SK-N-MC (cell line): ENCODE results near the gene NAGK.

Experiments
- EZH2 ChIP-seq: fragments of 200-600 bp; sonication (generic); IDR thresholded peaks from one replicate; pipeline ENCODE4 v1.6.1; 2017; ENCODE audit warnings: antibody characterized with exemption
- POLR2AphosphoS5 ChIP-seq: IDR thresholded peaks from 2 replicates; pipeline ENCODE4 v1.6.1; 2012; ENCODE audit warnings: mild to moderate bottlenecking, low read depth, low read length, borderline replicate concordance

DNA sequence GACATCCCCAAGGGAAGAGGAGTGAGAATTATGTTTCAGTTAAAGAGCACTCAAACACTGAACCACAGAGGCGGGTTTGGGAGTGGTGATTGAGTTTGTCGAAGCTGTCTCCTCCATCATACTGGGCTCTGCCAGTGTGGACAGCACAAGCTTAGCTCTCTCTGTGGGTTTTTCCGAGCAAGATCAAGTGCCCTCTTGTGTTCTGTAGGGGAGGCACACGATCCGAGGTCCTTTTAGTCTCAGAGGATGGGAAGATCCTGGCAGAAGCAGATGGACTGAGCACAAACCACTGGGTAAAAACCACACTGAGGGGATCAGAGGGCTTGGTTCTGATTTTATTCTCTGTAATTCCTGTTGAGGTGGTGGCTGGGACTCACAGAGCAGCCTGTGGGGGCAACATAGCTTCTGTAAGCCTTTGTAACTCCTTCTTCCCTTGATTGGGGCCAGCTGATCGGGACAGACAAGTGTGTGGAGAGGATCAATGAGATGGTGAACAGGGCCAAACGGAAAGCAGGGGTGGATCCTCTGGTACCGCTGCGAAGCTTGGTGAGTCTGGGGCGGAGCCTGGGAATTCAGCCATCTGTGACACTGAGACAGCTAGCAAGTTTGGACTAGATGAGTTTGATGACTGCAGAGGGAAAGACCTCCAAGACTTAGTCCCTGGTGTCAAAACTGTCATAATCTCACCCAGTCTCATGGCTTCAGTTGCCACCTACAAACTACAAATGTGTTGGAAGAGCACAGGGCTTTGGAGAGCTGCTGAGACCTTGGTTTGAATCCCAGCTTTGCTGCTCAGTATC is 2.0 kb downstream of the NAGK start:
- no peak for TF ChIP-seq POLR2AphosphoS5
- no peak for TF ChIP-seq EZH2
